ENCODE data around the gene C3orf18. TPM values are rescaled to one million over a fixed set of nuclear protein-coding genes. Genes with fewer than 3 reads are reported as not detected.
A peak's percentile ranks its signal among the peaks of the same experiment; 100 is the strongest.

The C3orf18 gene
- total RNA-seq, 1 donor from 2014 or later: 0.68 TPM

GRCh38 chr3:50603261-50604109 lies 35.9 kb upstream of the C3orf18 start:
- ATAC-seq: no peak

GRCh38 chr3:50602595-50603191 lies 35.1 kb upstream of the C3orf18 start:
- peak; percentile 43 for ATAC-seq

GRCh38 chr3:50600841-50601591 lies 33.5 kb upstream of the C3orf18 start:
- ATAC-seq: peak; percentile 75

- no peak for ATAC-seq
Observed at GRCh38 chr3:50600141-50600753, 32.7 kb upstream of the C3orf18 start.

GRCh38 chr3:50599716-50600118 lies 32.2 kb upstream of the C3orf18 start:
- ATAC-seq: no peak

- ATAC-seq: no peak
Observed at GRCh38 chr3:50599115-50599715, 31.7 kb upstream of the C3orf18 start.

GRCh38 chr3:50594253-50594785 lies 26.8 kb upstream of the C3orf18 start:
- no peak for ATAC-seq

GRCh38 chr3:50592568-50592967 lies 25.0 kb upstream of the C3orf18 start:
- peak; percentile 42 for ATAC-seq

- ATAC-seq: peak; percentile 51
Observed at GRCh38 chr3:50591196-50591741, 23.7 kb upstream of the C3orf18 start.

GRCh38 chr3:50588759-50589433 lies 21.3 kb upstream of the C3orf18 start:
- ATAC-seq: no peak

GRCh38 chr3:50587806-50588758 lies 20.5 kb upstream of the C3orf18 start:
- ATAC-seq: no peak

- ATAC-seq: no peak
Observed at GRCh38 chr3:50587373-50587772, 19.8 kb upstream of the C3orf18 start.

GRCh38 chr3:50586763-50587070 lies 19.2 kb upstream of the C3orf18 start:
- no peak for ATAC-seq

GRCh38 chr3:50585919-50586762 lies 18.6 kb upstream of the C3orf18 start:
- no peak for ATAC-seq

GRCh38 chr3:50584391-50584790 lies 16.8 kb upstream of the C3orf18 start:
- ATAC-seq: no peak

- ATAC-seq: no peak
Observed at GRCh38 chr3:50583897-50584296, 16.4 kb upstream of the C3orf18 start.

- no peak for ATAC-seq
Observed at GRCh38 chr3:50582083-50582482, 14.5 kb upstream of the C3orf18 start.

- no peak for ATAC-seq
Observed at GRCh38 chr3:50581459-50581842, 13.9 kb upstream of the C3orf18 start.
